HL-60 (cell line): ENCODE data around the gene SPON1.

Experiments used
- GABPA ChIP-seq: IDR thresholded peaks from 2 replicates; pipeline ENCODE4 v1.6.1; 2012; ENCODE audit warnings: low read depth
- POLR2AphosphoS5 ChIP-seq: IDR thresholded peaks from 2 replicates; pipeline ENCODE4 v1.6.1; 2012; ENCODE audit warnings: low read depth
- SPI1 ChIP-seq: IDR thresholded peaks from 2 replicates; pipeline ENCODE4 v1.6.1; 2012; ENCODE audit warnings: low read depth, mild to moderate bottlenecking, borderline replicate concordance
- TF ChIP-seq, protein P1 (sequence below): IDR thresholded peaks from one replicate; pipeline ENCODE4 v1.5.1; 2011; ENCODE audit warnings: low read length, control low read depth, inconsistent platforms; ENCODE audit not compliant: insufficient read depth
- TF ChIP-seq, protein P2 (sequence below): IDR thresholded peaks from 2 replicates; pipeline ENCODE4 v1.6.1; 2012; ENCODE audit warnings: low read depth; ENCODE audit not compliant: insufficient replicate concordance

DNA sequence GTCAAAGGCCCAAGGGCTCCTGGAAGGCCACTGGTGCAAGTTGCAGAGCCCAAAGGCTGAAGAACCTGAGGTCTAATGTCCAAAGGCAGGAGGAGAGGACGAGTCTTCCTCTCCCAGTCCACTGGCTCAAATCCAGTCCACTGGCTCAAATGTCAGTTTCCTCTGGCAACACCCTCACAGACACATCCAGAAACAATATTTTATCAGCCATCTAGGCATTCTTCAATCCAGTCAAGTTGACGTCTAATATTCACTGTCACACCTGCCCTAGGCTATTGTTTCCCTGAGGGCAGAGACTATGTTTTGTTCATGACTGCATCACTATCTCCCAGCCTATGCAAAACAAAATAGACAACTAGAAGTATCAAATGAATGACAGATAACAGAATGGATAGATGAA lies 148.1 kb downstream of the SPON1 start:
- TF ChIP-seq, protein P1, sequence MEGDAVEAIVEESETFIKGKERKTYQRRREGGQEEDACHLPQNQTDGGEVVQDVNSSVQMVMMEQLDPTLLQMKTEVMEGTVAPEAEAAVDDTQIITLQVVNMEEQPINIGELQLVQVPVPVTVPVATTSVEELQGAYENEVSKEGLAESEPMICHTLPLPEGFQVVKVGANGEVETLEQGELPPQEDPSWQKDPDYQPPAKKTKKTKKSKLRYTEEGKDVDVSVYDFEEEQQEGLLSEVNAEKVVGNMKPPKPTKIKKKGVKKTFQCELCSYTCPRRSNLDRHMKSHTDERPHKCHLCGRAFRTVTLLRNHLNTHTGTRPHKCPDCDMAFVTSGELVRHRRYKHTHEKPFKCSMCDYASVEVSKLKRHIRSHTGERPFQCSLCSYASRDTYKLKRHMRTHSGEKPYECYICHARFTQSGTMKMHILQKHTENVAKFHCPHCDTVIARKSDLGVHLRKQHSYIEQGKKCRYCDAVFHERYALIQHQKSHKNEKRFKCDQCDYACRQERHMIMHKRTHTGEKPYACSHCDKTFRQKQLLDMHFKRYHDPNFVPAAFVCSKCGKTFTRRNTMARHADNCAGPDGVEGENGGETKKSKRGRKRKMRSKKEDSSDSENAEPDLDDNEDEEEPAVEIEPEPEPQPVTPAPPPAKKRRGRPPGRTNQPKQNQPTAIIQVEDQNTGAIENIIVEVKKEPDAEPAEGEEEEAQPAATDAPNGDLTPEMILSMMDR: no peak
- TF ChIP-seq GABPA (no peak), POLR2AphosphoS5 (no peak), SPI1 (no peak)
- TF ChIP-seq, protein P2, sequence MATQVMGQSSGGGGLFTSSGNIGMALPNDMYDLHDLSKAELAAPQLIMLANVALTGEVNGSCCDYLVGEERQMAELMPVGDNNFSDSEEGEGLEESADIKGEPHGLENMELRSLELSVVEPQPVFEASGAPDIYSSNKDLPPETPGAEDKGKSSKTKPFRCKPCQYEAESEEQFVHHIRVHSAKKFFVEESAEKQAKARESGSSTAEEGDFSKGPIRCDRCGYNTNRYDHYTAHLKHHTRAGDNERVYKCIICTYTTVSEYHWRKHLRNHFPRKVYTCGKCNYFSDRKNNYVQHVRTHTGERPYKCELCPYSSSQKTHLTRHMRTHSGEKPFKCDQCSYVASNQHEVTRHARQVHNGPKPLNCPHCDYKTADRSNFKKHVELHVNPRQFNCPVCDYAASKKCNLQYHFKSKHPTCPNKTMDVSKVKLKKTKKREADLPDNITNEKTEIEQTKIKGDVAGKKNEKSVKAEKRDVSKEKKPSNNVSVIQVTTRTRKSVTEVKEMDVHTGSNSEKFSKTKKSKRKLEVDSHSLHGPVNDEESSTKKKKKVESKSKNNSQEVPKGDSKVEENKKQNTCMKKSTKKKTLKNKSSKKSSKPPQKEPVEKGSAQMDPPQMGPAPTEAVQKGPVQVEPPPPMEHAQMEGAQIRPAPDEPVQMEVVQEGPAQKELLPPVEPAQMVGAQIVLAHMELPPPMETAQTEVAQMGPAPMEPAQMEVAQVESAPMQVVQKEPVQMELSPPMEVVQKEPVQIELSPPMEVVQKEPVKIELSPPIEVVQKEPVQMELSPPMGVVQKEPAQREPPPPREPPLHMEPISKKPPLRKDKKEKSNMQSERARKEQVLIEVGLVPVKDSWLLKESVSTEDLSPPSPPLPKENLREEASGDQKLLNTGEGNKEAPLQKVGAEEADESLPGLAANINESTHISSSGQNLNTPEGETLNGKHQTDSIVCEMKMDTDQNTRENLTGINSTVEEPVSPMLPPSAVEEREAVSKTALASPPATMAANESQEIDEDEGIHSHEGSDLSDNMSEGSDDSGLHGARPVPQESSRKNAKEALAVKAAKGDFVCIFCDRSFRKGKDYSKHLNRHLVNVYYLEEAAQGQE: no peak
